CD4-positive, alpha-beta T cell treated with Interferon gamma for 1 hour (primary cell): ENCODE data around the gene ZNF91.
"Not testable (repeated sequence)": the region's sequence is repeated elsewhere in the genome, so short reads cannot be mapped to it uniquely, and the experiment has no call there.

Experiments used
- DNase-seq: peaks from one replicate; pipeline ENCODE4 v3.0.0-alpha.2; 2020

ZNF91 gene

GRCh38 chr19:23314505-23315251 lies 80.6 kb downstream of the ZNF91 start:
- DNase-seq = no peak

GRCh38 chr19:23313196-23313595 lies 82.1 kb downstream of the ZNF91 start:
- DNase-seq = no peak

- no peak for DNase-seq
Observed at GRCh38 chr19:23312515-23312914, 82.8 kb downstream of the ZNF91 start.

GRCh38 chr19:23311551-23311950 lies 83.7 kb downstream of the ZNF91 start:
- no peak for DNase-seq

- no peak for DNase-seq
Observed at GRCh38 chr19:23310729-23311211, 84.5 kb downstream of the ZNF91 start.

GRCh38 chr19:23309926-23310325 lies 85.3 kb downstream of the ZNF91 start:
- DNase-seq = no peak

GRCh38 chr19:23305555-23305954 lies 89.7 kb downstream of the ZNF91 start:
- no peak for DNase-seq

- DNase-seq = no peak
Observed at GRCh38 chr19:23304238-23304637, 91.0 kb downstream of the ZNF91 start.

GRCh38 chr19:23294141-23294540 lies 101.1 kb downstream of the ZNF91 start:
- DNase-seq = no peak

- DNase-seq = not testable (repeated sequence)
Observed at GRCh38 chr19:23289966-23290365, 105.3 kb downstream of the ZNF91 start.
